GM18505 (cell line): ENCODE measurements around the gene HSH2D.

ENCODE experiments used
- ATAC-seq: cut with Tn5 transposase; IDR thresholded peaks from one replicate; pipeline ENCODE4 v1.9.1; 2021; ENCODE audit not compliant: unreplicated experiment
- POLR2A ChIP-seq: IDR thresholded peaks from 4 replicates; pipeline ENCODE4 v1.6.1; 2011; ENCODE audit warnings: borderline replicate concordance; ENCODE audit not compliant: insufficient read depth, insufficient read length; ENCODE audit errors: extremely low read depth

Gene HSH2D

DNA sequence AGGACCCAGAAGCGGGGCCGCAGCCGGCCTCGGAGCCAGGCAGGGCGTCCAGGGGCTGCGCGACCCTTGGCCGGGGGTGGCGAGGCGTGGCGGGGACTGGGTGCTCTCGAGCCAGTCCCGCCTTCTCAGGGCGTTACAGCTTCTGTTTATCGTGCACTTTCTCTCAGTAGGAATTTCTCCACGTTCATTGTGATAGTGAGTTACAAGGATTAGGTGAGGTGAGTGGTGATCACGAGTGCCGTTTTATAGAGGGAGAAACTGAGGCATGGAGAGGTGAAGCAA, 54.8 kb downstream of the HSH2D start:
- TF ChIP-seq POLR2A = no peak
- ATAC-seq = no peak

DNA sequence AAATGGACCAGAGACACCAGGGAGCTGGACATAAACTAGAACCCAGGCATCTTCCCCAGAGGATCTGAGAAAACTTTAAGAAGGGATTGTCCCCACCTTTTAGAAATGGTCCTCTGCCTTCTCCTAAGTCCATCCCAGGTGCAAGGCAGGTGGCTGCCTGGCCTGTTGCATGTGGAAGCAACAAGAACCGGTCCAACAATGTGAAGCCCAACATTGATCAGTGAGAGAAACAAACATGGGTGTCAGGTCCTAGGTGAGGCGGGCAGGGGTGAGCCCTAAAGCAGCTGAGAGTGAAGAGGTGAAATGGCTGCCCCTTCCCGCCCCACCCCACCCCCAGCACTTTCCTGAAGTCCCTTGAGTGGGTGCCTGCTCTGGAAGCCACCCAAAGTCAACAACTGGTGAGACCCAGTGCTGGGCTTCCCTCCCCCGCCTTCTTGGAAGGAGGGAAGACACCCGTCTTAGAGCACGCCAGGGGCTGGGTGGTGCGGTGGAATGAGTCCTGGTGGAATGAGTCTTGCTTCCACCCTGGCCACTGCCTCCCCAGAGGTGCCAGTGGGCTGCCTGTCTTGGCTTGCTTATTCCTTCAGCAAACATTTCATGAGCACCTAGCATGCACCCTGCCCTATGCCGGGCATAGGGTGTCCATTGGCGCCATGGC, 55.9 kb downstream of the HSH2D start:
- TF ChIP-seq POLR2A = no peak

DNA sequence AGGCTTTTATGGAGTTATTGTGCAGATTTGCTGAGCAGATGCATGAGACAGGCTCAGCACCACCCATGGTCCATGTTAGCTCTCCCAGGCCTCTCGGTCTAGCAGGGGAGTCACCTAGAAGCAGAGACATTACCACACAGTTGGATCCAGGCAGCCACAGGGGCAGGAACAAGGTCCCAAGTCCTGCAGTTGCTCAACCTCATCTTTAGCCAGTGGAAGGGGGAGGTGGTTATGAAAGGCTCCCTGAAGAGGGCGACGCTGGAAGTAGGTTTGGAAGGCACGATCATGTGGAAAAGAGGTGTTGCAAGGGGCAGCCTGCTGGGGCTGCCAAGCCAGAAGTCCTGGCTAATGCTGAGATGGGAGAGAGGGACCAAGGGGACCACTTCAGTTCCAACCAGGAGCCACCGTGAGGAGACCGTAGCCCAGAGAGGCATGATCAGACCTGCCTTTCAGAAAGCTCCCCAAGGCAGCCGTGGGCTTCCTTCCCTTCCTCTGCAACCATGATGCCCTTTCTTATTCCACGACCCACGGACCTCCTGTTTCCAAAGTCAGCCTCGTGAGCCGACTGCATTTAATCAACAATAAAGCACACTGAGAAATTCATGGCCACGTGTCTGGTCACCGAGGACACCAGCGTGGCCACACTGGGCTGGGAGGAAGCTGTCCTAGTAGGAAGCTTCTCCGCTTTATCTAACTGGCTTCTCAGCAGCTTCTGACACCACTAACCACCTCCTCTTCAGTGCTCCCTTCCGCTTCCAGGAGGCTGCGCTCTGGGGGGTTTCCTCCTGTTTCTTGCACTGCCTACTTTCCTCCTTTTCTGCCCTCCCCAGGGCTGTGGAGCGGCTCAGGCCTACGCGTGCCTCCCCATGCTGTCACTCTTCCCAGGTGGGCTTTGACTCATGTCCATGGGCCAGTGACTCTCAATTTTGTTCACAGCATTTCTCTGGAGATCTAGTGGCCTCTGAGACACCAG, 56.8 kb downstream of the HSH2D start:
- no peak for ATAC-seq

More for the DNA sequence above, 55.9 kb downstream of the HSH2D start:
- no peak for ATAC-seq

DNA sequence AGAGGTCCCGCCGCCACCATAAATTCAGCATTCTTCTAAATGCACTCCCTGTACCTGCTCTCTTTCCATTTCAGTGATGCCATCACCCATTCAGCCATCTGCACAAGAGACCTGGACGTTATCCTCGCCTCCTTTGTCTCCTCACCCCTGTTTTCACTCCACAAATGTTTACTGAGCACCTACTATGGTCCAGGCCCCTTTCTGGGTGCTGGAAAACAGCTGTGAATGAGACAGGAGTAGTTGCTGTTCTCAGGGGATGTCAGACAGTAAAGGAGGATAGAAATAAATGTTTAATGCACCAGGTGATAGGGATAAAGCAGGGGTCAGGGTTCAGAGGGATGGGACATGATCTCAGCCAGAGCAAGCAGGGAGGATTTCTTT, 57.5 kb downstream of the HSH2D start:
- no peak for ATAC-seq
- no peak for TF ChIP-seq POLR2A

More for the DNA sequence above, 56.8 kb downstream of the HSH2D start:
- TF ChIP-seq POLR2A = no peak

DNA sequence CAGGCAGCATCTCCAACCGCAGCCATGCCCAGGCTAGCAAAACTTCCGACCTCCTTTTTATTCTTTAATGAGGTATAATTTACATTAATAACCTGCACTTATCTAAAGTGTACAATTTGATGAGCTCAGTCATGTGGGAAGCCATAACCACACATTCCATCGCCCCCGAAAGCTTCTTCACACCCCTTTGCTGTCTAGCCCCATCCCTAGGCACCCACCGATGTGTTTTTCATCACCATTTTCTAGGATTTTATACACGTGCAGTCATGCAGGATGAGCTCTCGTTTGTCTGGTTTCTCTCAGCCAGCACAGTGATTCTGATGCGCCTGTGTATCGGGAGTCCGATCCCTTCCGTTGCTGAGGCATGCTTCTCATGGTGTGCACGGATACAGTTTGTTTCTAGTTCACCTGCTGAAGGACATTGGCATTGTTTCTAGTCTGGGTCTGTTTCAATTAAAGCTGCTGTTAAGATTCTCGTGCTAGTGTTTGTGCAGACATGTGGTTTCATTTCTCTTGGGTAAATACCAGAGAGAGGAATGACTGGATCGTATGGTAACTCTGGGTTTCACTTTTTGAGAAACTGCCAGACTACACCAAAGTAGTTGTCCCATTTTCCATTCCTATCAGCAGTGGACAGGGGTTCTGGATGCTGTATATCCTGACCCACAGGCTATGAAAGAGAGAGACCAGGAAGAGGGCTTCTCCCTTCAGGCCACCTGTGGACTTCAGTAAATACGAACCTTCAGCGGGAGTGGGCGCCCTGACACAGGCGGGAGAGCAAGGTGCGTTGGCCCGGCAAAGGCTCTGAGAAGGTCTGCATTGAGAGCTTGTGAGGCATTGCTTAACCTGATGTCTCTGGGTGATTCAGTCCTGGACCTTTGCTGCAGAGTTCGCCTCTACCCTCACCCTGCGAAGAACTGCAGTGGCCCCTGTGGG, 59.1 kb downstream of the HSH2D start:
- ATAC-seq = no peak
- no peak for TF ChIP-seq POLR2A

DNA sequence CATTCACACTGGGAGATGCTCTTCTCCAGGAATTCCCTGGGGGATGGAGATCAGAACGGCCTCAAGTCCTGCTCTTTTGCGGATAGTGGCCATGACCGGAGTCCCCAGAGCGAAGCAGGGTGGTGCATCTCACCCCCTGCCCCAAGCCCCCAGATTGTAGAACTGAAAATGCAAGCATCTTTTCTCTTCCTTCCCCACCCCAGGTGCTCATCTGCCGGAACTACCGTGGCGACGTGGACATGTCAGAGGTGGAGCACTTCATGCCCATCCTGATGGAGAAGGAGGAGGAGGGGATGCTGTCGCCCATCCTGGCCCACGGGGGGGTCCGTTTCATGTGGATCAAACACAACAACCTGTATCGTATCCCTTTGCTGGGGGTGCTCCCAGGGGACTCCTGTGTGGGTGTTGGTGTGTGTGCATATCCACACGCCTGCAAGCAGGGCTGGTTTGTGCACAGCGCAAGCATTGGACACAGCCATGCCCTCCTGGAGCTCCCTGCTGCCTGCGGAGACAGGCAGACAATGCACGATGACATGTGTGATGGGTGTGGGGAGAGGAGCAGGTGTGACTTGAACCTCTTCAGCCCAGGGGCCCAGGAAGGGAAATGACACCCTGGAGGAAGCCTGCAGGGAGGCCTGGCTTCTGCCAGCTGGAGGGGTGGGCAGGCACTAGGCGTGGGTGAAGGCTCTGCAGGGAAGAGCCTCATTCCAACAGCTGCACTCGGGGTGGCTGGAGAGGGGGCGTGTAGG, 59.9 kb downstream of the HSH2D start:
- no peak for TF ChIP-seq POLR2A
- ATAC-seq = no peak

DNA sequence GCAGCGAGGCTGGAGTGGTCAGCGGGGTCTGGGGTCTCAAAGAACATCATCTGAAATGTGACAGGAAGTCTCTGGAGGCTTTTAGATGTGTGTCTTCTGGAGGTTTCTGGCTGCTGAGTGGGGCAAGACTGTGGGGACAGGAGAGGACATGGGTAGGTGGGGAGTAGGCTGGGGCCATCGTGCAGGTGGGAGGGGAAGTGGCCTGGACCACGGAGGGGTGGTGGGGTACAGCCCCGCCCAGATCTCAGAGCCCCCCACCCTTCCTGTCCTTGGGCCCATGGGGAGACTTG, 60.5 kb downstream of the HSH2D start:
- ATAC-seq = no peak
- TF ChIP-seq POLR2A = no peak

DNA sequence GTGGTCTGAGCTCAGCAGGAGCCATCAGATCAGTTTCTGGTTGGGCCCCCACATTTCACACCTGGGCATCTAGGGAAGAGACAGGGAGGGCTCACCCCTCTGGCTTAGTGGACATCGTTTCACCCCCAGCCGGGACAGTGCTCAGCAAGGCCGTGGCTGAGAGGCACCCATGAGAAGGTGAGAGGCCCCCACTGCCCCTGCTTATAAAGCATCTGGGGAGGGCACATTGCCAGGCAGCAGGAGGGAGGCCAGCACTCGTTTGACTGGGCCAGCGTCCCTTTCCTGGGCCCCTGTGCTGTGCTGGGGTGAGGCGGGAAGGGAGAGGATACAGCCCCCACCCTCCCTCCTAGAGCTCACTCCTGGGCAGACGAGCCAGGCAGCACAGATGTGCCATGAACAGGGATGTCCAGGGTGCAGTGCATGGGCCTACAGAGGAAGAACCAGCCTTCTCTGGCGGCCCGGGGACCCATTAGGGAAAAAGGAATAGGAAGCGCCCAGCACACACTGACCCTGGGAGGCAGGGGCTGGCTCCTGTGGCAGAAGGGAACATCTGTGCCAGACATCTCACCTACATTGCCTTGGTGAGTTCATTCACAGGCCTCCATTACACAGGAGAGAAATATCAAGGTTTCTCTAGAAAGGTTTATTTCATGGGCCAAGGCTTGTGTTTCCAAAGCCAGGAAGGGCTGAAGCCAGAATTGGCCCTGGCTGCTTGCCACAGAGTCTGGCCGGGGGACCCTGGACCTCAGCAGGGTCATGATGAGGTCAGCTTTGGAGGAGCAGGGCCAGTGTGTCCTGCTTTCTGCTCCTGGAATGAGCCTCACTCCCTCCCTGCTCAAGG, 61.9 kb downstream of the HSH2D start:
- TF ChIP-seq POLR2A = no peak
- ATAC-seq = no peak

DNA sequence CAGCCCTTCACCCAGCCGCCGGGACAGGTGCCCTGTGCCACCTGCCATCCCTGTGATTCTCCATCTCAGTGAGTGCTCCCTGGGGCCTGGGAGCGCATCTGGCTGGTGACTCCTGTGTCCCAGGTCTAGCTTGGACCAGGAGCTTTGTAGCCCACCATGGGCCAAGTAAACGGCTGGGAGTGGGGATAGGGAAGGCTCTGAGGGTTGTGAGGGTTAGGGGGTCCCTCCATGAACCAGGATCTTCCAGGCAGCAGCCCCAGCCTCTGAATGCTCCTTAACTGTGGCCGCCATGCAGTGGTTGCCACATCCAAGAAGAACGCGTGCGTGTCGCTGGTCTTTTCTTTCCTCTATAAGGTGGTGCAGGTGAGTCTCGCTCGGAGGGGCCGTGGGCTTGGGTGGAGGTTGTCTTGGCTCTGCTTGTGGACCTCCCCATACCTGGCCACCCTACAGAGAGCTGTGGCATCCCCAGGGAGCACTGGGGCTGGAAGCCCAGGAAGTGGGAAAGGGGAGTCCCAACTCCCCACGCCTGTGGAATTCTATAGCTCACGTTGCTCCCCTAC, 62.6 kb downstream of the HSH2D start:
- TF ChIP-seq POLR2A = no peak
- no peak for ATAC-seq

DNA sequence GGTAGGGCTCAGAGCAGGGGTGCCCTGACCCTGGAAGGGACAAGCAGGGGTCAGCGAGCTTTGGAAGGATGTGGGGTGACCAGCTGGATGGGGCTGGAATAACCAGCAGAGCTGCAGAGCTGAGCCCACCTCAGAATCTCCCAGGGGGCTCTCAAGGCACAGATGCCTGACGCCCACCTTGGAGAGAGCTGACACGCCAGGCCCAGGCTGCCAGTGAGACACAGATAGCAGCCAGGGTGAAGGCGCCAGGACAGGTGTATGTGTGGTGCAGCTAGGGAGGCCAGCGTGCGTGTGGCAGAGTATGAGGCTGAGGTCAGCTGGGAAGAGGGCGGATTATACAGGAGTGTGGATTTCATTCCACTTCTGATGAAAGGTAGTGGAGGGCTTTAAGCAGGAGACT, 63.2 kb downstream of the HSH2D start:
- no peak for ATAC-seq
- TF ChIP-seq POLR2A = no peak

DNA sequence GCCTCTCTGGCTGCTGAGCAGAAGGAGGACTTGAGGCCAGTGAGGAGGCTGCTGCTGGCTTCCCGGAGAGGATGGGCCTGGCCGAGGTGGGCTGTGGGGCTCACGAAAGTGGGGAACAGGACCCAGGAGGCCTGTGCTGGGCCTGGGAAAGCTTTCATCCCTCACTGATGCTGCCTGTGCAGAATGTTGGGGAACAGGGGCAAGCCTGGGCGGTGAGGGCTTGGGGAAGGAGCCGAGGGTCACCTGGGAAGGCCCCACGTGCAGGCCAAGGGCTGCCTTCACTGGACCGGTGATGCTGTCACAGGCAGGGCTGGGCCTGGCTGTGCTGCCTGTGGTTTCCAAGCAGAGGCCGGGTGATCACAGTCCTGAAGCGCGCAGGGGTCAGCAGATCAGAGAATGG, 63.6 kb downstream of the HSH2D start:
- TF ChIP-seq POLR2A = no peak
- ATAC-seq = no peak
